Gastrocnemius medialis (tissue), 4 donors: ENCODE measurements around the gene AFG1L.

ENCODE experiments used
- POLR2A ChIP-seq, 2 donors: fragments of 450-650 bp; IDR thresholded peaks; one replicate each; pipeline ENCODE4 v1.6.1; 2017; ENCODE audit warnings: antibody characterized with exemption in 2 of 2, mild to moderate bottlenecking in 2 of 2, moderate library complexity in 2 of 2
- TF ChIP-seq, protein P1 (sequence below), 5 experiments: fragments of 450-650 bp in 3 of 5; fragments of 200-600 bp in 2 of 5; sonication (generic) in 2 of 5; IDR thresholded peaks in 4 of 5; conservative IDR thresholded peaks in 1 of 5; 1 replicate in 4 of 5; 2 replicates in 1 of 5; pipeline ENCODE4 v1.5.1; 2016 to 2019; ENCODE audit warnings: antibody characterized with exemption in 5 of 5, mild to moderate bottlenecking in 3 of 5, moderate library complexity in 3 of 5

DNA sequence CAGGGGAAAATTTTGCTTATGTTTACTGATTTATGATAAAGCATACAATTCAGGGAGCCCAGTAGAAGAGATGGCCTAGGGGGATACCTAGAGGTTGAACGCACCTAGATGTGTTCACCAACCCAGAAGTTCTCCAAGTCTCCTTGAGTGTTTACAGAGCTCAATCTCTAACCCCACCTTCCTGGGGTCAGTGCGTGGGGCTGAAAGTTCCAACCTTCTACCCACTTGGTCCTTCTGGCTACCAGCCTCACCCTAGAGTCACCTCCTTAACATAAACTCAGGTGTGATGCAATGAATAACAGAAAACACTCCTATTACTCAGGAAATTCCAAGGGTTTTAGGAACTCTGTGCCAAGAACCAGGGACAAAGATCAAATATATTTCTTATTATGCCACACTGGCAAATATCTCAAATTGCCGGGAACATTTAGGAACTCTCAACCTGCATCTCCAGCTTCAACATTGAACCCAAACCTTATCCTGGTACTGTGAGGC is 26.4 kb downstream of the AFG1L start:
- no peak for TF ChIP-seq POLR2A (IDR thresholded peaks at IDR 0.05)
- TF ChIP-seq, protein P1, sequence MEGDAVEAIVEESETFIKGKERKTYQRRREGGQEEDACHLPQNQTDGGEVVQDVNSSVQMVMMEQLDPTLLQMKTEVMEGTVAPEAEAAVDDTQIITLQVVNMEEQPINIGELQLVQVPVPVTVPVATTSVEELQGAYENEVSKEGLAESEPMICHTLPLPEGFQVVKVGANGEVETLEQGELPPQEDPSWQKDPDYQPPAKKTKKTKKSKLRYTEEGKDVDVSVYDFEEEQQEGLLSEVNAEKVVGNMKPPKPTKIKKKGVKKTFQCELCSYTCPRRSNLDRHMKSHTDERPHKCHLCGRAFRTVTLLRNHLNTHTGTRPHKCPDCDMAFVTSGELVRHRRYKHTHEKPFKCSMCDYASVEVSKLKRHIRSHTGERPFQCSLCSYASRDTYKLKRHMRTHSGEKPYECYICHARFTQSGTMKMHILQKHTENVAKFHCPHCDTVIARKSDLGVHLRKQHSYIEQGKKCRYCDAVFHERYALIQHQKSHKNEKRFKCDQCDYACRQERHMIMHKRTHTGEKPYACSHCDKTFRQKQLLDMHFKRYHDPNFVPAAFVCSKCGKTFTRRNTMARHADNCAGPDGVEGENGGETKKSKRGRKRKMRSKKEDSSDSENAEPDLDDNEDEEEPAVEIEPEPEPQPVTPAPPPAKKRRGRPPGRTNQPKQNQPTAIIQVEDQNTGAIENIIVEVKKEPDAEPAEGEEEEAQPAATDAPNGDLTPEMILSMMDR (IDR thresholded peaks at IDR 0.05 in 4 of 5, conservative IDR thresholded peaks at IDR 0.05 in 1 of 5) = no peak
